ENCODE measurements around the gene EPB41. TPM values are rescaled to one million over a fixed set of nuclear protein-coding genes. Genes with fewer than 3 reads are reported as not detected.
A peak's percentile ranks its signal among the peaks of the same experiment; 100 is the strongest.
"Not testable (repeated sequence)": the region's sequence is repeated elsewhere in the genome, so short reads cannot be mapped to it uniquely, and the experiment has no call there.

EPB41 gene
- total RNA-seq, result 5.5 and 9.5 TPM in 2 replicates

DNA sequence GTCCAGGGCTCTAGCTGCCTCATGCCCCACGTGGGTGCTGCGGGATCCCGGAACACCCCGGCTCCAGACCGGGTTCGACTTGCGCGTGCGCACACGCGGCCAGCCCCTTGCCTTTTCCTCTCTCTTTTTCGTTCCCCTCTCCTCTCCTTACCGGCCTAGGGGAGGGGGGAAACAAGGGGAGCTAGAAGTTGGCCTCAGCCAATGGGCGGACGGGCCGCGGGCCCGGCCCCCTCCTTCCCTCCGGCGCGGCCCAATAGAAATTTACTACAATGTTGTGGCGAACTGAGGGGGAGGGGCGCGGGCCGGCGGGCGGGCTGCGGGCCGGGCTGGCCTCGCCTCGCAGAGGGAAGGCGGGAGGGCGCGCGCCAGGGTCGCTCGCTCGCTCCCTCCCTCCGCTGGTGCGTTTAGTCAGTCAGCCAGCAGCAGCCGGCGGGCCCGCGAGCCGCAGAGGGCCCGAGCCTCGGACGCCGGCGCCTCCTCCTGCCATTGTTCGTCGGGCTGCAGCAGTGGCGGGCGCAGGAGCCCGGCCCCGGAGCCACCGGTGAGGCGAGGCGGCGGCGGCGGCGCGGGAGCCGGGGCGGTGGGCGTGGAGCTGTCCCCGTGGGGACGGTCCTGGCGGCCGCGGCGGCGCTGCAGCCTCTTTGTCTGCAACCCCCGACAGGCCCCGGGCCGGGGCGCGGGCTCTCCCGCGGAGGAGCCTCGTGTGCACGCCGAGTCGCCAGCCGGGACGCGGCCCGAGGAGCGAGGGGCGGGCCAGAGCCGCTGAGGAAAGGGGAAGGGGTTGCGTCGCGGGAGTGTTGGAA is at the start of gene EPB41:
Gene EPB41, plus strand, starts transcription at position 342 of the 803 bp plus-strand sequence. CDS start 72,869 bp downstream, outside the sequence.
- peak within 1 kb of the TSS; percentile 52 for H3K4me3 ChIP-seq (ENCODE audit: low read depth, low read length)
- TF ChIP-seq, protein P1, sequence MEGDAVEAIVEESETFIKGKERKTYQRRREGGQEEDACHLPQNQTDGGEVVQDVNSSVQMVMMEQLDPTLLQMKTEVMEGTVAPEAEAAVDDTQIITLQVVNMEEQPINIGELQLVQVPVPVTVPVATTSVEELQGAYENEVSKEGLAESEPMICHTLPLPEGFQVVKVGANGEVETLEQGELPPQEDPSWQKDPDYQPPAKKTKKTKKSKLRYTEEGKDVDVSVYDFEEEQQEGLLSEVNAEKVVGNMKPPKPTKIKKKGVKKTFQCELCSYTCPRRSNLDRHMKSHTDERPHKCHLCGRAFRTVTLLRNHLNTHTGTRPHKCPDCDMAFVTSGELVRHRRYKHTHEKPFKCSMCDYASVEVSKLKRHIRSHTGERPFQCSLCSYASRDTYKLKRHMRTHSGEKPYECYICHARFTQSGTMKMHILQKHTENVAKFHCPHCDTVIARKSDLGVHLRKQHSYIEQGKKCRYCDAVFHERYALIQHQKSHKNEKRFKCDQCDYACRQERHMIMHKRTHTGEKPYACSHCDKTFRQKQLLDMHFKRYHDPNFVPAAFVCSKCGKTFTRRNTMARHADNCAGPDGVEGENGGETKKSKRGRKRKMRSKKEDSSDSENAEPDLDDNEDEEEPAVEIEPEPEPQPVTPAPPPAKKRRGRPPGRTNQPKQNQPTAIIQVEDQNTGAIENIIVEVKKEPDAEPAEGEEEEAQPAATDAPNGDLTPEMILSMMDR (IDR thresholded peaks at IDR 0.05; ENCODE audit: insufficient read depth, low read depth, low read length), result no peak
- DNase-seq (ENCODE audit: low read depth), result peak; percentile 86

DNA sequence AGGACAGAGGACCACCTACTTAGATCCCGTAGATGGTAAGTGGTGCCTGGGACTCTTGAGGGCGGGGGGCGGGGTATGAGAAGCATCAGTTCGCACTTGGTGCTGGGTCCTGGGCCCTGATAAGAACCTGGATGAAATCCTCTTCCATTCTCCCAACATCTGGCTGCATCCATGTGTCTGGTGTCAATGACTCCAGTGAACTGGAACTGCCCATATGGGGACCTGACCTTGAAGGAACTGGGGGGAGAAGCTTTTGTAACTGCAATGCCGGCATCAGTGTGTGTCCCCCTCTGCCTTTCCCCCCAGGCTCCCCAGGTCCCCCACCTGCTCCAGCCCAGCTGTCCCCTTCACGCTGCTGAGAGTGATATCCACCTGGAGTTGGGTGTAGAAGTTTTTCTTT is 49.7 kb upstream of the EPB41 start:
- H3K4me3 ChIP-seq (ENCODE audit: low read depth, low read length), result no peak overlapping the region
- DNase-seq (ENCODE audit: low read depth), result no peak
- TF ChIP-seq, protein P1 (IDR thresholded peaks at IDR 0.05; ENCODE audit: insufficient read depth, low read depth, low read length), result no peak

DNA sequence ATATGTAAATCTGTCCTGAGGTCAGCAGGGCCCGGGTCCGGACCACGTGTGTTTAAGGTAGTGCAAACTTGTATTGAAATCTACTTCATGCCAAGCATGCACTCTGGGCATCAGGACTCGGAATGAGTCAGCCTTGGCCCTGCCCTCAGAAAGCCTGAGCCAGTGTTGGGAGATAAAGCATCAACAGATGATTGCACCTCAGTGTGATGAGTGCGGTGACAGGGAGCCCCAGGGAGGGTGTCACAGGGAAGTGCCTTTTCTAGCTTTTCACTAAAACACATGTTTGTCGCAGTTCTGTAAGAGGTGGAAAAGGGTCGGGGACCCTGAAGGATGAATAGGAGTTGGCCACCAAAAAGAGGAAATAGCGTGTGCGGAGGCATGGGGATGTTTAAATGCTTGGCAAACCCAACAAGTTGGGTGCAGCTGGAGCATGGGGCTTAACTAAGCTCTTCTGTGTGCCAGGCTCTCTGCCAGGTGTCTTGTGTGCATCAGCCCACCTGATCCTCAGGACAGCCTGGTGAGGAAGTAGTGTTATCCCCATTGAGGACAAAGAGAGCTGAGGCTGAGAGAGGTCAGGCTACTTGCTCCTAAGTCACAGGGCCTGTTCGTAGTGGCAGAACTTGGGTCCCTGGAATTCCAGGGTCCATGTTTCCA is 48.2 kb upstream of the EPB41 start:
- H3K4me3 ChIP-seq (ENCODE audit: low read depth, low read length), result no peak overlapping the region
- DNase-seq (ENCODE audit: low read depth), result no peak
- TF ChIP-seq, protein P1 (IDR thresholded peaks at IDR 0.05; ENCODE audit: insufficient read depth, low read depth, low read length), result no peak

DNA sequence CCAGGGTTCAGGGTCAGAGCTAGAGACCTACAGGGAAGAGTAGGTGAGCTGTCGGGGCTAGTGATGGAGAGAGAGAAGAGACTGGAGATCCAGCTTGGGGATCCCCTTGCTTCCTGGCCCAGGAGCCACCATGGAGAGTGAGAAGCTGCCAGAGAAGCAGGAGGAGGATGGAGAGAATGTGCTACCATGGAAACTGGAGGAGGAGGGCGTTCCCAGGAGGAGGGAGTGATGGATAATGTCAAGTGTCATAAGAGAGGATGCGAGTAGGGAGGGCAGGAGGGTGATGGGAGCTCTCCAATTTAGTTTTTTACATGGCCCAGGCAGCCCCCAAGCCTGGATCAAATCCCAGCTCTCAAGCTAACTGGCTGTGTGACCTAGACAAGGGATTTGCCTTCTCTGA is 46.5 kb upstream of the EPB41 start:
- no peak for DNase-seq (ENCODE audit: low read depth)
- H3K4me3 ChIP-seq (ENCODE audit: low read depth, low read length), result no peak overlapping the region

DNA sequence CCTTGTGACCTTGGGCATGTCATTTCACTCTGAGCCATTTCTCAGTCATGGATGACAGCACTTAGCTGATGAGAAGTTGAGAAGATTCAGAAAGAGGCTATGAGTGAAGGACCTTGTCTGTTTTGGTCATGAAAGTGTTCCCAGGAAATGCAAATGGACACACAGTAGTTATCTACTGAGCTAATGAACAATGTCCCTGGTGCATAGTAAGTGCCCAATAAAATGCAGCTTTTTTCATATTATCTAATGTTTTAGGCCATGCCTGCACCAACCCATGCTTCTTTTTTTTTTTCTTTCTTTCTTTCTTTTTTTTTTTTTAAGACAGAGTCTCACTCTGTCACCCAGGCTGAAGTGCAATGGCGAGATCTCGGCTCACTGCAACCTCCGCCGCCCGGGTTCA is 44.4 kb upstream of the EPB41 start:
- TF ChIP-seq, protein P1 (IDR thresholded peaks at IDR 0.05; ENCODE audit: insufficient read depth, low read depth, low read length), result no peak
- no peak for DNase-seq (ENCODE audit: low read depth)

More for the DNA sequence above, 46.5 kb upstream of the EPB41 start:
- TF ChIP-seq, protein P1 (IDR thresholded peaks at IDR 0.05; ENCODE audit: insufficient read depth, low read depth, low read length), result no peak

DNA sequence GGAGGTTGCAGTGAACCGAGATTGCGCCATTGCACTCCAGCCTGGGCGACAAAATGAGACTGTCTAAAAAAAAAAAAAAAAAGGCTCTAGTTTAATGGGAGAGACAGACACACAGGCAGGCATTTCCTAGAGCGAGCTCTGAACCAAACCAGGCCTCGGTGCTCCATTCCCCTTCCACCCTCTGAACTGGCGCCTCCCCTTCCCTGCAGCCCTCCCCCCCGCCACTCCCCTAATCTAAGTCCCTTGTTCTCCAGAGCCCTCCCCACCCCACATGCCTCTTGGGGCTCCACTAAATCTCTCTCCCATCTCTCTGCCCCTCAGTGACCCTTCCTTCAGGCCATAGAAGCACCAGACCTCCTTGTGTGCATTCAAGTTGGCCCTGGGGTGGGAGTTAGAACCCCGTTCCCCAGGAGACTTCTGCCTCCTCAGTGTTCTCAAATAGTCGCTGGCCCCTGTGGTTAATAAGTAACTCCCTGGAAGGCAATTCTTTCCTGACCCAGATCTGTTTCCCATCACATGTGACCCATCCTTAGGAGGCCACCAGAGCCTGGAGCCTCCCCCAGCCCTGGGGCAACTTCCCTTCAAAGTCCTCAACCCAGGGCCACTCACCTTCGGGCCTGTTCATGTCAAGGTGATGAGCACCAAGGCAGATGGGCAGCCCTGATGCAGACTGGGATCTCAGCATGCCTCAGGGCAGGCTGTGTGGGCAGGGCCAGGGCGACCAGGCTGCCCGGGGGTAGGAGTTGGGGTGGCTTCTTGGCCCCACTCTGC is 42.6 kb upstream of the EPB41 start:
- TF ChIP-seq, protein P1 (IDR thresholded peaks at IDR 0.05; ENCODE audit: insufficient read depth, low read depth, low read length), result no peak
- no peak for DNase-seq (ENCODE audit: low read depth)
- H3K4me3 ChIP-seq (ENCODE audit: low read depth, low read length), result no peak overlapping the region

More for the DNA sequence above, 44.4 kb upstream of the EPB41 start:
- H3K4me3 ChIP-seq (ENCODE audit: low read depth, low read length), result no peak overlapping the region

DNA sequence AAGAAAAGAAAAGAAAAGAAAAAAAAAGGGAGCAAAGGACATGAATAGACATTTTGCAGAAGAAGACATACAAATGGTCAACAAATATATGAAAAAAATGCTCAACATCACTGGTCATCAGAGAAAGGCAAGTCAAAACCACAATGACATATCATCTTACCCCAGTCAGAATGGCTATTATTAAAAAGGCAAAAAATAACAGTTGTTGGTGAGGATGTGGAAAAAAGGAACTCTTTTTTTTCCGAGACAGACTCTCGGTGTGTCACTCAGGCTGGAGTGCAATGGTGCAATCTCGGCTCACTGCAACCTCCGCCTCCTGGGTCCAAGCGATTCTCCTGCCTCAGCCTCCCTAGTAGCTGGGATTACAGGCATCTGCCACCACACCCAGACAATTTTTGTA is 39.2 kb upstream of the EPB41 start:
- DNase-seq (ENCODE audit: low read depth); H3K4me3 ChIP-seq (ENCODE audit: low read depth, low read length): not testable (repeated sequence)
